Ascending aorta (tissue), 2 donors: Measurements from ENCODE around the gene STAB1. TPM values are rescaled to one million over a fixed set of nuclear protein-coding genes. Genes with fewer than 3 reads are reported as not detected.

Experiments
- DNase-seq, 2 donors: peaks; one replicate each; pipeline ENCODE4 v3.0.0-alpha.2; 2019; ENCODE audit warnings: low spot score in 2 of 2
- H3K27ac ChIP-seq, 2 donors: fragments of 200-600 bp; sonication (generic); one replicate each; pipeline ENCODE4 v1.5.1; 2016 to 2017; ENCODE audit warnings: mild to moderate bottlenecking in 1 of 2
- H3K27me3 ChIP-seq: fragments of 200-600 bp; sonication (generic); one replicate; pipeline ENCODE4 v1.5.1; 2017
- H3K36me3 ChIP-seq, 2 donors: fragments of 200-600 bp; sonication (generic); one replicate each; pipeline ENCODE4 v1.5.1; 2016
- H3K4me1 ChIP-seq, 2 donors: fragments of 200-600 bp; sonication (generic); one replicate each; pipeline ENCODE4 v1.5.1; 2016 to 2017; ENCODE audit warnings: mild to moderate bottlenecking in 1 of 2
- H3K4me3 ChIP-seq, 2 donors: fragments of 200-600 bp; sonication (generic); one replicate each; pipeline ENCODE4 v1.5.1; 2016 to 2017; ENCODE audit warnings: mild to moderate bottlenecking in 1 of 2
- H3K9me3 ChIP-seq, 2 donors: fragments of 200-600 bp; sonication (generic); one replicate each; pipeline ENCODE4 v1.5.1; 2016
- CTCF ChIP-seq, 3 experiments: fragments of 200-600 bp in 2 of 3; fragments of 450-650 bp in 1 of 3; sonication (generic) in 2 of 3; IDR thresholded peaks; one replicate each; pipeline ENCODE4 v1.5.1; 2016 to 2019; ENCODE audit warnings: antibody characterized with exemption in 3 of 3, mild to moderate bottlenecking in 1 of 3, moderate library complexity in 1 of 3
- intact Hi-C: fragments of 100-400 bp; cut with DNase I; formaldehyde crosslinking; loops from one replicate; pipeline ENCODE4 v1.15.1; 2023
- total RNA-seq: library from RNA; depleted of rRNA; stranded (reverse); fragments of >200 nt; gene quantifications from one replicate; pipeline ENCODE4 v1.1.0, GENCODE V29; 2016

The STAB1 gene
- total RNA-seq, 1 donor from 2014 or later = 363 TPM

DNA sequence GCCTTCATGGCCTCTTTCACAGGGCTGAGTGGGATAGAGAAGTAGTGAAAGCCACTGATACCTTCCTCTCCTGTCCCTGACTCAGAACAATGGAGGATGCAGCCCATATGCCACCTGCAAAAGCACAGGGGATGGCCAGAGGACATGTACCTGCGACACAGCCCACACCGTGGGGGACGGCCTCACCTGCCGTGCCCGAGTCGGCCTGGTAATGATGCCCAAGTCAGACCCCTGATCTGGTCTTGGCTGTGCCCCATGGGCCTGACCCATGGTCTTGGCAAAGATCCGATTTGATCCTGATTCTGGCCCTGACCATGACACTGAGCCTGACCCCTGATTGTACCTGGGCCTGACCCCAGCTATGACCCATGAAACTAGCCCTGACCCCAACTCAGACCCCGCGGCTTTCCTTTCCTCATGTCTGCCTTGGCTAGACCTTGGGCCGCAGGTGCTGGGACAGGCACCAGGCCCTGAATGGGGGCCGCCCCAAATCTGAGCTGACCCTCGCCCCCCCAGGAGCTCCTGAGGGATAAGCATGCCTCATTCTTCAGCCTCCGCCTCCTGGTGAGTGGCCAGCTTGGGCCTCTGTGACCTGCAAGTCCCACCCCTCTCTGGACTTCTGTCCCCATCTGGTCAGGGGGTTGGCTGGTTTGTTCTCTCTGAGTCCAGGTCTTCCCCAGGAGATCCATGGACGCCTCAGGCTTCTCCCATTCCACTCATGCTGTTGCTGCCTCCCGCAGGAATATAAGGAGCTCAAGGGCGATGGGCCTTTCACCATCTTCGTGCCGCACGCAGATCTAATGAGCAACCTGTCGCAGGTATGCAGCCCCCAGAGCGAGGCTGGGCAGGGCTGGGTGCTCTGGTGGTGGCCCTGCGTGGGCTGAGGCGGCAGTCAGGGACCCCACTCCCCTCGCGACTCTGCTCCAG lies 22.9 kb downstream of the STAB1 start:
- Histone ChIP-seq H3K4me1 (no peaks in the 10 kb centered on the region), H3K4me3 (peak overlapping the region in 1 of 2 donors; percentile 2), H3K27me3 (no peaks in the 10 kb centered on the region), H3K27ac (no peak overlapping the region), H3K9me3 (no peaks in the 10 kb centered on the region), H3K36me3 (no peaks in the 10 kb centered on the region)
- TF ChIP-seq CTCF (IDR thresholded peaks at IDR 0.05) = no peak
- intact Hi-C loops = no loop called here
- DNase-seq = no peak

GRCh38 chr3:52518723-52519444 lies 23.7 kb downstream of the STAB1 start:
- no peaks in the 10 kb centered on the region for H3K4me1 ChIP-seq
- intact Hi-C loops = no loop called here
- DNase-seq = no peak
- H3K27me3 ChIP-seq = no peaks in the 10 kb centered on the region
- peak overlapping the region; percentile 2 to 29 for H3K4me3 ChIP-seq
- H3K27ac ChIP-seq = no peak overlapping the region
- H3K36me3 ChIP-seq = no peaks in the 10 kb centered on the region
- no peak for TF ChIP-seq CTCF (IDR thresholded peaks at IDR 0.05)
- H3K9me3 ChIP-seq = no peaks in the 10 kb centered on the region

DNA sequence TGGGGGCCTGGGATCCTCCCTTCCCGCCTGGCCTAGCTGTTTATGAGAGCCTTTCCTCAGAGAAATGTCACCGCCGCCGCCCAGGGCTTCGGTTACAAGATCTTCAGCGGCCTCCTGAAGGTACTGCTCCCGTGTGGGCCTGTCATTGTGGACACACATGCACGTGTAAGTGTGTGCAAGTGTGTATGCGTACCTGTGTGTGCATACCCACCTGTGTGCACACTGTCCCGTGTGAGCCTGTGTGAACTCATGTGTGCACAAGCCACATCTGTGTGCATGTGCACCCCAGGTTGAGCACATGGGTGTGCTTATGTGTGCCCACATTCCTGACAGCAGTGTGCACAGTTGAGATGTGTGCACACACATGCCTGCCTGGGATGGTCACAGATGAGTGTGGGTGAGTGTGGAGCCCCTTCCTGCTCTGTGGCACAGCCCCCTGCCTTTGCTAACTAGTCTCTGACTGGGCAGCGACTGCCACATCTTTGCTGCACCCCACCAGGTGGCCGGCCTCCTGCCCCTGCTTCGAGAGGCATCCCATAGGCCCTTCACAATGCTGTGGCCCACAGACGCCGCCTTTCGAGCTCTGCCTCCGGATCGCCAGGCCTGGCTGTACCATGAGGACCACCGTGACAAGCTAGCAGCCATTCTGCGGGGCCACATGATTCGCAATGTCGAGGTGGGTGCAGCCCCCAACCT lies 24.5 kb downstream of the STAB1 start:
- intact Hi-C loops = no loop called here
- Histone ChIP-seq H3K27ac (no peak overlapping the region), H3K4me3 (no peak overlapping the region), H3K4me1 (no peaks in the 10 kb centered on the region), H3K9me3 (no peaks in the 10 kb centered on the region), H3K27me3 (no peaks in the 10 kb centered on the region), H3K36me3 (peaks cover 0 to 5% of the 10 kb centered on the region in 2 donors)
- DNase-seq = no peak
- no peak for TF ChIP-seq CTCF (IDR thresholded peaks at IDR 0.05)

- Histone ChIP-seq H3K27ac (no peak overlapping the region), H3K4me1 (peaks cover 0 to 4% of the 10 kb centered on the region in 2 donors), H3K9me3 (no peaks in the 10 kb centered on the region), H3K36me3 (peaks cover 0 to 5% of the 10 kb centered on the region in 2 donors), H3K4me3 (no peak overlapping the region), H3K27me3 (no peaks in the 10 kb centered on the region)
- no peak for TF ChIP-seq CTCF (IDR thresholded peaks at IDR 0.05)
- intact Hi-C loops = no loop called here
- DNase-seq = no peak
Observed at GRCh38 chr3:52520141-52520667, 25.1 kb downstream of the STAB1 start.

- Histone ChIP-seq H3K9me3 (no peaks in the 10 kb centered on the region), H3K27me3 (no peaks in the 10 kb centered on the region), H3K4me1 (peaks cover 0 to 11% of the 10 kb centered on the region in 2 donors), H3K36me3 (peaks cover 0 to 5% of the 10 kb centered on the region in 2 donors), H3K4me3 (no peak overlapping the region), H3K27ac (no peak overlapping the region)
- no peak for TF ChIP-seq CTCF (IDR thresholded peaks at IDR 0.05)
- intact Hi-C loops = no loop called here
- DNase-seq = no peak
Observed at GRCh38 chr3:52520716-52521487, 25.8 kb downstream of the STAB1 start.
